Mucosa of stomach (tissue), 1 donor: ENCODE data around the gene MAN1B1.

ENCODE experiments used
- H3K27me3 ChIP-seq: one replicate; pipeline ENCODE4 v1.7.0; 2013; ENCODE audit warnings: mild to moderate bottlenecking, low read length; ENCODE audit not compliant: control insufficient read depth, insufficient read depth
- H3K36me3 ChIP-seq: one replicate; pipeline ENCODE4 v1.7.0; 2013; ENCODE audit warnings: low read length; ENCODE audit not compliant: control insufficient read depth, insufficient read depth
- H3K4me1 ChIP-seq: one replicate; pipeline ENCODE4 v1.7.0; 2013; ENCODE audit warnings: mild to moderate bottlenecking, low read length; ENCODE audit not compliant: control insufficient read depth, insufficient read depth
- H3K4me3 ChIP-seq: one replicate; pipeline ENCODE4 v1.7.0; 2013; ENCODE audit warnings: low read length
- H3K9ac ChIP-seq: one replicate; pipeline ENCODE4 v1.7.0; 2013; ENCODE audit warnings: mild to moderate bottlenecking, low read length, moderate library complexity
- H3K9me3 ChIP-seq: one replicate; pipeline ENCODE4 v1.7.0; 2013; ENCODE audit warnings: mild to moderate bottlenecking, low read length, moderate library complexity; ENCODE audit not compliant: control insufficient read depth
- donor health status: Pancreatic carcinoma.

MAN1B1 gene

GRCh38 chr9:137157618-137158415 is 71.0 kb downstream of the MAN1B1 start:
- Histone ChIP-seq H3K27me3 (peaks cover 72% of the 10 kb centered on the region), H3K36me3 (no peaks in the 10 kb centered on the region), H3K4me3 (no peak overlapping the region), H3K9me3 (no peaks in the 10 kb centered on the region), H3K9ac (no peak overlapping the region), H3K4me1 (peaks cover 11% of the 10 kb centered on the region)

GRCh38 chr9:137158625-137159024 is 71.8 kb downstream of the MAN1B1 start:
- H3K36me3 ChIP-seq, result no peaks in the 10 kb centered on the region
- H3K27me3 ChIP-seq, result peaks cover 77% of the 10 kb centered on the region
- H3K9ac ChIP-seq, result no peak overlapping the region
- no peaks in the 10 kb centered on the region for H3K9me3 ChIP-seq
- H3K4me1 ChIP-seq, result peaks cover 19% of the 10 kb centered on the region
- H3K4me3 ChIP-seq, result no peak overlapping the region
